Brain pericyte (primary cell): ENCODE results near the gene RBM10.

ENCODE experiments used
- DNase-seq: peaks from one replicate; pipeline ENCODE4 v3.0.0-alpha.2; 2012; ENCODE audit warnings: low read depth, low spot score

RBM10 gene

GRCh38 chrX:47233333-47234113 lies 88.5 kb downstream of the RBM10 start:
- peak; percentile 92 for DNase-seq

DNA sequence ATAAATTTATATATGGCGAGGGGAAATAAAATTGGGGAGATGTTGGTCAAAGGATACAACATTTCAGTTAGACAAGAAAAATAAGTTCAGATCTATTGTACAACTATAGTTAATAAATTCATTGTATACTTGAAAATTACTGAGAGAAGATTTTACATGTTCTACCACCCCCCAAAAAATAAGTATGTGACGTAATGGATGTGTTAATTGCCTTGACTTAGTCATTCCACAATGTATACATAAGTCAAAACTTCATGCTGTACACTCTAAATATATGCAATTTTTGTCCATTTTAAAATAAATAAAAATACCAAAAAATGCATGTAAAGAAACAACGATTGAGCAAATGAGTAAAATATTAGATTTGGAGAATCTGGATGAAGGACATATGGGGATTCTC lies 89.6 kb downstream of the RBM10 start:
- DNase-seq: no peak

- DNase-seq: no peak
These were observed 90.7 kb downstream of the RBM10 start for GRCh38 chrX:47235691-47236103.
